Astrocyte (in vitro differentiated cells and primary cell): ENCODE results near the gene TNFAIP1.

Source experiments
- EZH2 ChIP-seq: IDR thresholded peaks from 2 replicates; pipeline ENCODE4 v1.6.1; 2012; ENCODE audit warnings: mild to moderate bottlenecking, low read length, inconsistent platforms; ENCODE audit not compliant: insufficient read depth
- TF ChIP-seq, protein P1 (sequence below): IDR thresholded peaks from 2 replicates; pipeline ENCODE4 v1.5.1; 2011; ENCODE audit warnings: low read depth, mild to moderate bottlenecking, inconsistent platforms, low read length, moderate library complexity; ENCODE audit not compliant: insufficient read depth

DNA sequence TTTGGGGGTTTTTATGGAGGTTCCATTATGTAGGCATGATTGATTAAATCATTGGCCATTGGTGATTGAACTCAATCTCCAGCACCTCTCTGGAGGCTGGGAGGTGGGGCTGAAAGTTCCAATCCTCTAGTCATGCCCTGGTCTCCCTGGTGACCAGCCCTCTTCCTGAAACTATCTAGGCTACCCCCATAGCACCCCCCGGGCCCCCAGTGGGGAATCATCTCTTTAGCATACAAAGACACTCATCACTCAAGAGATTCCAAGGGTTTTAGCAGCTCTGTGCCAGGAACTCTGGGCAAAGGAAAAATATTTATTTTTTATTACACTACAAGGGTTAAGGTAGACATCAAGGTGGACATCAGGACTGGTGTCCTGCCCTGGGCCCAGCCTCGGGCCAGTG, 59.9 kb downstream of the TNFAIP1 start:
- TF ChIP-seq EZH2: no peak
- TF ChIP-seq, protein P1, sequence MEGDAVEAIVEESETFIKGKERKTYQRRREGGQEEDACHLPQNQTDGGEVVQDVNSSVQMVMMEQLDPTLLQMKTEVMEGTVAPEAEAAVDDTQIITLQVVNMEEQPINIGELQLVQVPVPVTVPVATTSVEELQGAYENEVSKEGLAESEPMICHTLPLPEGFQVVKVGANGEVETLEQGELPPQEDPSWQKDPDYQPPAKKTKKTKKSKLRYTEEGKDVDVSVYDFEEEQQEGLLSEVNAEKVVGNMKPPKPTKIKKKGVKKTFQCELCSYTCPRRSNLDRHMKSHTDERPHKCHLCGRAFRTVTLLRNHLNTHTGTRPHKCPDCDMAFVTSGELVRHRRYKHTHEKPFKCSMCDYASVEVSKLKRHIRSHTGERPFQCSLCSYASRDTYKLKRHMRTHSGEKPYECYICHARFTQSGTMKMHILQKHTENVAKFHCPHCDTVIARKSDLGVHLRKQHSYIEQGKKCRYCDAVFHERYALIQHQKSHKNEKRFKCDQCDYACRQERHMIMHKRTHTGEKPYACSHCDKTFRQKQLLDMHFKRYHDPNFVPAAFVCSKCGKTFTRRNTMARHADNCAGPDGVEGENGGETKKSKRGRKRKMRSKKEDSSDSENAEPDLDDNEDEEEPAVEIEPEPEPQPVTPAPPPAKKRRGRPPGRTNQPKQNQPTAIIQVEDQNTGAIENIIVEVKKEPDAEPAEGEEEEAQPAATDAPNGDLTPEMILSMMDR: no peak
